ENCODE results near the gene RAB11FIP5.

Gene RAB11FIP5

DNA sequence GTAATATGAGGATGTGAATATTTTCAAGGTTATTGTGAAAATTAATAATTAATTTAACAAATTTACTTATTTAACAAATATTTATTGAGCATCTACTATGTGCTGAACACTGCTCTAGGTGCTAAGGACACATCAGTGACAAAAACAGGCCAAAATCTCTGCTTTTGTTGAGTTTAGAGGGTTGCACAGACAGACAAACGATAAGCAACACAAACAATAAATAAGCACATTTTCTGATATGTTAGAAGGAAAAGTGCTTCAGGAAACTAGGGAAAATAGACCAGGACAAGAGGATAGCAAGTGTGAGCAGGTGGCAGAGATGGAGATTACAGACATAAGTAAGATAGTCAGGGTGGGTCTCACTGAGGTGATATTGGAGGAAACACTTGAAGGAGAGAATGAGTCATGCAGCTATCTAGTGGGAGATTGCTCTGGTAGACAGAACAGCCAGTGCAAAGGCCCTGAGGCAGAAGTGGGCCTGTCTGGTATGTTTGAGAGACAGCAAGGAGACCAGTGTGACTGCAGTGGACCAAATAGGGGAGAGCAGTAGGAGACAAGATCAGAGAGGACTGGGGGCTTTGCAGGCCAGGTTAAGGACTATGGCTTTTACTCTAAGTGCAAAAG, 79.5 kb downstream of the RAB11FIP5 start:
- DNase-seq = no peak

GRCh38 chr2:73032702-73033097, 80.0 kb downstream of the RAB11FIP5 start:
- DNase-seq = no peak

DNA sequence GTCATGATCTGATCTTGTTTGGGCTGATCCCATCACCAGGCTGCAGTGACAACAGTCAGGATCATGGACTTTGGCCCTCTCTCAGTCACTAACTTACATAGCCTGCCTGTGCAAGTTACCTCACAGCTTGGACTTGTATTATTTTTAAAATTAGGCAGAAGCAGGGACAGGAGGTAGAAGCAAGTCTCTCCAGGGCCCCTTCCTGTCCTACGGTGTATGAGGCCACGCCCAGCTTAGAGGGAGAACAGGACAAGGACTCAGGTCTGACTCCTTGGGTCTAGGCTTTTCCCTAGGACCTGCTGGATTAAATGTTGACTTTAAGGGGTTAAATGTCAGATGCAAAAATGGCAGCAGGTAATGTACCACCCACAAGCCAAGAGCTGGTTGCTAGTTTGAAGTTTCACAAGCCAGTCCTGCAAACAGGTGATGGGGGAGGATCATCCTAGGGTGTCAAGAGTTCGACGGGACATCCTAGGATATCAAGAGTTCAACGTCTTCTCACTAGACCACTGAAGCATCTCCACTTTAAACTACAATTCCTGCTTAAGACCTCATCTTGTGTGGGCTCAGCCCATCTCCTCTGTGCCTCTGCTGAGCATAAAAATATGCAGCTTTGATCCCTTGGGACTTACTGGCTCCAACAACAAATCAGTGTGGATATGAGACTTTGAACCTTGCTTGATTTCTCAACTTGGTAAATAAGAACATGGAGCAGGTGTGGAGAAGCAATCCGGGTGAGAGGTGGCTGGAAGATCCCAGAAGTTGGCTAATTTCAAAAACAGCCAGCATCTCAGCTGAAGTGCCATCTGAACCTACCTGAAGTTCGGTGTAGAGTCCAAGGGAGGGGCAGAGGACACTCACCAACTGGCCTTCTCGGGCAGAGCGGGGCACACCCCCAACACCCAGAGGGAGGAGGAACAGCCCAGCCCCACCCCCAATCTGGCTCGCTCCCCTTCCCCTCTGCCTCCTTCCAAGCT, 80.7 kb downstream of the RAB11FIP5 start:
- no peak for DNase-seq

DNA sequence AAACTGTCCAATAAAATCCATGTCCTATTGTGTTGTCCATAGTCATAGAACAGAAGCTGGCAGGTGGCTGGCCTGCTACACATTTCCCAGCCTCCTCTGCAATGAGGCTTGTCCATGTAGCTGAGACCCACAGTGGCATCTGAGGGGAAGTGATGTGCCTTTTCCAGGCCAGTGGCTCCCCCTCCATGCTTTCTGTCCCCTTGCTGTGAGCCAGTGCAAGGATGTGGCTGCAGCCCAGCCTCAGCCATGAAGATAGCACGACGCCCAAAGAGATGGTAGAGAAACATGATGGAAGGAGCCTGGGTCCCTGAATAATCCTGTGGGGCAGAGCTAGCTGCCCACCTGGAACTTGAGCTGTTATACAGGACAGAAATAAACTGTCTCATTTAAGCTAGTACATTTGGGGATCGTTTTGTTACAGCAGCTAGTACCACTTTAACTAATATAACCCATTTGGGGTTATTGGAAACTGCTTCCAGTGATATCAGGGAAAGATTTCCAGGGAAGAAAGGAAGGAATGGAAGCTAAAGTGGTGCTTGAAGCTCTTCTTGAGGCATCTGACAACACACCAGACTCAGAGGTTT, 81.6 kb downstream of the RAB11FIP5 start:
- no peak for DNase-seq

DNA sequence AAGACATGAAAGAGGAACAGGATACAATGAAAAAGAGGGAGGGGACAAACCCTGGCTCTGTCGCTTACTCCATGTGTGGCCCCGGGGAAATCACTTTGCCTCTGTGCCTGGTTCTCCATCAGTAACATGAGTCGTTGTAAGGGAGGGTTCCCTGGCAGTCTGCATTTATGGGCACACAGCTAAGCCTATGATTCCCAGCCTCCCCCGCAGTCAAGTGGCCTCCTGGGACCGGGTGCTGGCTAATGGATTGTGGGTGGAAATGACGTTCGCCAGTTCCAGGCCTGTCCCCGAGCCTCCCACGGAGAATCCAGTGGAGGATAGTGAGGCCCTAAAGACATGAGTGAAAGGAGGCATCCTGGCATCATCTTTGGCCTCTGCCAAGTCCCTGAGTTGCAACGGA, 83.9 kb downstream of the RAB11FIP5 start:
- DNase-seq = no peak

DNA sequence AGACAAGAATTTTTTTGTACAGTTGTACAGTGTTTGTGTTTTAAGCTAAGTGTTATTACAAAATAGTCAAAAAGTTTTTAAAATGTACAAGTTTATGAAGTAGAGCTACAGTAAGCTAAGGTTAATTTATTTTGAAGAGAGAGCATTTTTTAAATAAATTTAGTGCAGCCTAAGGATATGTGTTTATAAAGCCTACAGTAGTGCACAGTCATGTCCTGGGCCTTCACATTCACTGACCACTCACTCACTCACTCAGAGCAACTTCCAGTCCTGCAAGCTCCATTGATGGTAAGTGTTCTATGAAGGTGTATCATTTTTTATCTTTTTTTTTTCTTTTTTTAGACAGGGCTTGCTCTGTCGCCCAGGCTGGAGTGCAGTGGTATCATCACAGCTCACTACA, 85.4 kb downstream of the RAB11FIP5 start:
- no peak for DNase-seq

GRCh38 chr2:73023497-73023896, 89.3 kb downstream of the RAB11FIP5 start:
- no peak for DNase-seq
